ENCODE results near the gene TRAPPC2L. TPM values are rescaled to one million over a fixed set of nuclear protein-coding genes. Genes with fewer than 3 reads are reported as not detected.

TRAPPC2L gene
- total and polyA plus RNA-seq, 2 donors from 2014 or later: 48.3 to 155 TPM

- Histone ChIP-seq H3K27ac (ENCODE audit: low read depth in 2 of 2, low read length in 2 of 2) (no peak overlapping the region), H3K9ac (ENCODE audit: low read length in 3 of 3) (no peak overlapping the region), H3K27me3 (ENCODE audit: control insufficient read depth, insufficient read depth, low read length) (no peaks in the 10 kb centered on the region), H3K36me3 (ENCODE audit: control insufficient read depth in 2 of 3, insufficient read depth in 3 of 3, low read length in 3 of 3) (no peaks in the 10 kb centered on the region), H3K9me3 (ENCODE audit: control insufficient read depth in 2 of 3, insufficient read depth in 1 of 3, low read length in 3 of 3) (no peaks in the 10 kb centered on the region), H3K4me3 (ENCODE audit: low read length in 3 of 3) (no peak overlapping the region), H3K4me1 (ENCODE audit: control insufficient read depth in 2 of 3, insufficient read depth in 2 of 3, low read depth in 1 of 3, low read length in 3 of 3) (no peaks in the 10 kb centered on the region)
- no peak for TF ChIP-seq CTCF (IDR thresholded peaks at IDR 0.05; ENCODE audit: borderline replicate concordance, extremely low read depth, insufficient read depth)
- DNase-seq: no peak
- intact Hi-C loops (cut with DNase I): no loop called here
- no peak for FAIRE-seq
Measured at GRCh38 chr16:88906535-88907105, 49.7 kb downstream of the TRAPPC2L start.

- no peaks in the 10 kb centered on the region for H3K9me3 ChIP-seq (ENCODE audit: control insufficient read depth in 2 of 3, insufficient read depth in 1 of 3, low read length in 3 of 3)
- no peaks in the 10 kb centered on the region for H3K27me3 ChIP-seq (ENCODE audit: control insufficient read depth, insufficient read depth, low read length)
- DNase-seq: no peak
- no peak overlapping the region for H3K9ac ChIP-seq (ENCODE audit: low read length in 3 of 3)
- no peak overlapping the region for H3K27ac ChIP-seq (ENCODE audit: low read depth in 2 of 2, low read length in 2 of 2)
- no peak for TF ChIP-seq CTCF (IDR thresholded peaks at IDR 0.05; ENCODE audit: borderline replicate concordance, extremely low read depth, insufficient read depth)
- H3K4me3 ChIP-seq (ENCODE audit: low read length in 3 of 3): no peak overlapping the region
- no peaks in the 10 kb centered on the region for H3K4me1 ChIP-seq (ENCODE audit: control insufficient read depth in 2 of 3, insufficient read depth in 2 of 3, low read depth in 1 of 3, low read length in 3 of 3)
- no peaks in the 10 kb centered on the region for H3K36me3 ChIP-seq (ENCODE audit: control insufficient read depth in 2 of 3, insufficient read depth in 3 of 3, low read length in 3 of 3)
- intact Hi-C loops (cut with DNase I): no loop called here
- no peak for FAIRE-seq
Measured at GRCh38 chr16:88907768-88908167, 50.8 kb downstream of the TRAPPC2L start.

GRCh38 chr16:88908307-88908706 lies 51.4 kb downstream of the TRAPPC2L start:
- FAIRE-seq: no peak
- H3K4me1 ChIP-seq (ENCODE audit: control insufficient read depth in 2 of 3, insufficient read depth in 2 of 3, low read depth in 1 of 3, low read length in 3 of 3): no peaks in the 10 kb centered on the region
- H3K27ac ChIP-seq (ENCODE audit: low read depth in 2 of 2, low read length in 2 of 2): no peak overlapping the region
- H3K27me3 ChIP-seq (ENCODE audit: control insufficient read depth, insufficient read depth, low read length): no peaks in the 10 kb centered on the region
- intact Hi-C loops (cut with DNase I): no loop called here
- DNase-seq: no peak
- no peak for TF ChIP-seq CTCF (IDR thresholded peaks at IDR 0.05; ENCODE audit: borderline replicate concordance, extremely low read depth, insufficient read depth)
- no peak overlapping the region for H3K9ac ChIP-seq (ENCODE audit: low read length in 3 of 3)
- no peaks in the 10 kb centered on the region for H3K36me3 ChIP-seq (ENCODE audit: control insufficient read depth in 2 of 3, insufficient read depth in 3 of 3, low read length in 3 of 3)
- H3K9me3 ChIP-seq (ENCODE audit: control insufficient read depth in 2 of 3, insufficient read depth in 1 of 3, low read length in 3 of 3): no peaks in the 10 kb centered on the region
- H3K4me3 ChIP-seq (ENCODE audit: low read length in 3 of 3): no peak overlapping the region
